ENCODE data around the gene NUBP2.

NUBP2 gene

GRCh38 chr16:1815461-1815860 lies 32.7 kb downstream of the NUBP2 start:
- no peak for DNase-seq

- DNase-seq = no peak
Observed at GRCh38 chr16:1816396-1817275, 33.9 kb downstream of the NUBP2 start.

GRCh38 chr16:1817276-1817589 lies 34.5 kb downstream of the NUBP2 start:
- DNase-seq = no peak

- no peak for DNase-seq
Observed at GRCh38 chr16:1817716-1818115, 35.0 kb downstream of the NUBP2 start.

- no peak for DNase-seq
Observed at GRCh38 chr16:1818204-1818872, 35.6 kb downstream of the NUBP2 start.

- DNase-seq = no peak
Observed at GRCh38 chr16:1818873-1819525, 36.2 kb downstream of the NUBP2 start.

- no peak for DNase-seq
Observed at GRCh38 chr16:1819611-1820010, 36.9 kb downstream of the NUBP2 start.

GRCh38 chr16:1820096-1820945 lies 37.6 kb downstream of the NUBP2 start:
- DNase-seq = no peak

GRCh38 chr16:1820946-1821290 lies 38.2 kb downstream of the NUBP2 start:
- DNase-seq = no peak

GRCh38 chr16:1821861-1822611 lies 39.3 kb downstream of the NUBP2 start:
- DNase-seq = no peak

- no peak for DNase-seq
Observed at GRCh38 chr16:1822801-1823200, 40.0 kb downstream of the NUBP2 start.

GRCh38 chr16:1823821-1824220 lies 41.1 kb downstream of the NUBP2 start:
- no peak for DNase-seq

GRCh38 chr16:1825381-1825863 lies 42.7 kb downstream of the NUBP2 start:
- no peak for DNase-seq

- DNase-seq = peak; percentile 57
Observed at GRCh38 chr16:1825864-1826690, 43.3 kb downstream of the NUBP2 start.

GRCh38 chr16:1826691-1827573 lies 44.2 kb downstream of the NUBP2 start, which contains the start of the genes FAHD1 and HAGH:
Gene FAHD1, plus strand, starts transcription at chr16:1827206. Its CDS starts 33 bp downstream, at chr16:1827239.
Gene HAGH, minus strand, starts transcription at chr16:1826825. Its CDS starts 38 bp downstream, at chr16:1826787.
- DNase-seq = peak; percentile 88

GRCh38 chr16:1828645-1829410 lies 46.1 kb downstream of the NUBP2 start:
- DNase-seq = no peak

GRCh38 chr16:1830213-1830612 lies 47.5 kb downstream of the NUBP2 start:
- DNase-seq = no peak

GRCh38 chr16:1831186-1832075 lies 48.7 kb downstream of the NUBP2 start:
- DNase-seq = no peak
